HG03103 (cell line): Measurements from ENCODE around the gene RTKN.
"Not testable (repeated sequence)": the region's sequence is repeated elsewhere in the genome, so short reads cannot be mapped to it uniquely, and the experiment has no call there.

Experiments
- ATAC-seq: cut with Tn5 transposase; IDR thresholded peaks from one replicate; pipeline ENCODE4 v1.9.1; 2021; ENCODE audit warnings: low read depth; ENCODE audit not compliant: unreplicated experiment

Gene RTKN, protein sequence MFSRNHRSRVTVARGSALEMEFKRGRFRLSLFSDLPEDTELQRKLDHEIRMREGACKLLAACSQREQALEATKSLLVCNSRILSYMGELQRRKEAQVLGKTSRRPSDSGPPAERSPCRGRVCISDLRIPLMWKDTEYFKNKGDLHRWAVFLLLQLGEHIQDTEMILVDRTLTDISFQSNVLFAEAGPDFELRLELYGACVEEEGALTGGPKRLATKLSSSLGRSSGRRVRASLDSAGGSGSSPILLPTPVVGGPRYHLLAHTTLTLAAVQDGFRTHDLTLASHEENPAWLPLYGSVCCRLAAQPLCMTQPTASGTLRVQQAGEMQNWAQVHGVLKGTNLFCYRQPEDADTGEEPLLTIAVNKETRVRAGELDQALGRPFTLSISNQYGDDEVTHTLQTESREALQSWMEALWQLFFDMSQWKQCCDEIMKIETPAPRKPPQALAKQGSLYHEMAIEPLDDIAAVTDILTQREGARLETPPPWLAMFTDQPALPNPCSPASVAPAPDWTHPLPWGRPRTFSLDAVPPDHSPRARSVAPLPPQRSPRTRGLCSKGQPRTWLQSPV

DNA sequence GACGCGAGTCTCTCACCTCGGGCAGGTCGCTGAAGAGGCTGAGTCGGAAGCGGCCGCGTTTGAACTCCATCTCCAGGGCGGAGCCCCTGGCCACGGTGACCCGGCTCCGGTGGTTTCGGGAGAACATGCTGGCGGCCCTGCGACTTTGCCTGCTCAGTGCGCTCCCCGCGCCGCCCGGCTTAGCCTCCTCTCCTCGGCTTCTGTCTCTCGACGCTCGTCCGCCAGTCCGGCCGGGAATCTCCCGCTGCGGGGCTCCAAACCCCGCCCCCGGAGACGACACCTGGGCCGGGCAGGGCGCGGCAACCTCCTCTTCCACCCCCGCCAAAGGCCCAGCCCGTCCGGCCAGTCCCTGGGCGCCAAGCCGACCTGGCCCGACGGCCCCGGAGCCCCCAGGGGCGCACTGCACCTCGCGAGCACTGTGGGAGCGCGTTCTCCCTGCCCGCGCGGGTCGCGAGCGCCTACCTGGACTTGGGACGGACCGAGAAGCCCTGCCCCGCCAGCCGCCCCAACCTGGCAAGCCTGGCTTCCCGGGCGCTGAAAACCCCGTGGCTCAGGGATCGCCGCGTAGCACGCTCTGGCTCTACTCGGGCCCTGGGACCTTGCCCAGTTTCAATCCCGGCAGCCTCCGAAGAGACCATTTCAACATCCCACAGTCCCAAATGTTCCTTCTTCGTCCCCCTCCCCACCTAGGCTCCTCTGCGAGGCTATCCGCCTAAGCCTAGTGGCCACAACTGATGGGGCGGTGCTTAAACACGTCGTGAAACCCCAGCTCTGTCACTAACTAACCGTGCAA, at the start of gene RTKN:
RTKN (minus strand) TSS at position 248 of the 793 bp plus-strand sequence; CDS start at position 127, 121 bp downstream.
- ATAC-seq = no peak

DNA sequence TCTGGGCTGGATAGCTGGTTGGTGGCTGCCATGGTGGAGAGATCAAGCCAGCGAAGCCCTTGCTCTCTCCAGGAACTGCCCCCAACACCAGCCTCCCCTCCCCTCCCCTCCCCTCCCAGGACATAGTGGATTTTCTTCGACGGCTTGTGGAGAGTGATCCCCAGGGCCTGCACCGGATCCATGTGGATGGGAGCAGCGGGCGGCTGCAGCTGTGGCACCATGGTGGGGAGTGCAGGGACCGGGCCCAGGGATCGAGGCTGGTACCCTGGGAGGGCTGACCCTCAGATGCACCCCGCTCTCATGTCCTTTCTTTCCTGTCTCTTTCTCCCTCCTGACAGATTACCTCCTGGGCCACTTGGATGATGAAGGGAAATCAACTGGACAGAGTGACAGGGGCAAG, 48.2 kb upstream of the RTKN start:
- no peak for ATAC-seq

- ATAC-seq = no peak
These were observed 47.1 kb upstream of the RTKN start for GRCh38 chr2:74488643-74489481.

DNA sequence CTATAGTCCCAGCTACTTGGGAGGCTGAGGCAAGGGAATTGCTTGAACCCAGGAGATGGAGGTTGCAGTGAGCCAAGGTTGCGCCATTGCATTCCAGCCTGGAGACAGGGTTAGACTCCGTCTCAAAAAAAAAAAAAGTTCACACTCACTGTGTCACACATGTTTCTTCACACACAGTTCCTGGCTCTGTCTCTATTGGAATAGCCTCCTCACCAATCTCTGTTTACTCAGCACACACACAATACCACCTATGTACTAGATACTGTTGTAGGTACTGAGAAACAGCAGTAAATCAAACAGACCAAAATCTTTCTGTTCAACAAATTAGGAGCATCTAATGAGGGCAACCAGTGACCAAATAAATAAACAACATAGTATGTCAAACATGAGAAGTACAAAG, 44.4 kb upstream of the RTKN start:
- no peak for ATAC-seq

DNA sequence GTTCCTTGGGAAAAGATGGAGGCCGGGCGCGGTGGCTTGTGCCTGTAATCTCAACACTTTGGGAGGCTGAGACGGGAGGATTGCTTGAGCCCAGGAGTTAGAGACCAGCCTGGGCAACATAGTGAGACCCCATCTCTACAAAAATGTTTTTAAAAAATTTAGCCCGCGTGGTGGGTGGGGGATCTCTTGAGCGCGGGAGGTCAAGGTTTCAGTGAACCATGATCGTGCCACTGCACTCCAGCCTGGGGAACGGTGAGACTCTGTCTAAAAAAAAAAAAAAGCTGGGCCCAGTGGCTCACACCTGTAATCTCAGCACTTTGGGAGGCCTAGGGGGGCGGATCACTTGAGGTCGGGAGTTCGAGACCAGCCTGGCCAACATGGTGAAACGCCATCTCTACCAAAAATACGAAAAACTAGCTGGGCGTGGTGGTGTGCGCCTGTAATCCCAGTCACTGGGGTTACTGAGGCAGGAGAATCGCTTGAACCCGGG, 42.0 kb upstream of the RTKN start:
- not testable (repeated sequence) for ATAC-seq

GRCh38 chr2:74482801-74483674, 41.3 kb upstream of the RTKN start, which contains the start of the genes CCDC142 and TTC31:
Gene CCDC142, minus strand, starts transcription at chr2:74482998. Its CDS starts 161 bp downstream, at chr2:74482837.
Gene TTC31, plus strand, starts transcription at chr2:74483081. Its CDS starts 15 bp downstream, at chr2:74483096.
- peak; percentile 77 for ATAC-seq

GRCh38 chr2:74481961-74482800, 40.4 kb upstream of the RTKN start:
- peak; percentile 36 for ATAC-seq

GRCh38 chr2:74481431-74481830, 39.7 kb upstream of the RTKN start:
- no peak for ATAC-seq

DNA sequence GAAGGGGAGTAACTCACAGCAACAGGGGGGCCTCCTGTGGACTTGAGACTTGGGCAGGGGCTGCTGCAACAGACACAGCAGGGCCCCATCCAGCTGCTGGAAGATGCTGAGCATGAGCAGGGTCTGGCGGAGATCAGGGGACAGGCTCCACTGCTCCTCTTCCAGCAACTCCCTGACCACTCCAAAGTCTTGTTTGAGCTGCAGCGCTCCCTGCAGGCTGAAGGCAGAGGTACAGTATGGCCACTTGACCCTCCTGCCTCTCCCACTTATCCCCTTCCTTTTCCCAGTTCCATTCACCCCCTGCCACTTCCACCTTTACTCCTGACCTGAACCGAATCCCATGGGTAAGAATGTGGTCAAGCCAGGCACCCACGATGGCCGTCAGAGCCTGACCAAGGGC, 33.2 kb upstream of the RTKN start:
- ATAC-seq = no peak

- no peak for ATAC-seq
These were observed 32.7 kb upstream of the RTKN start for GRCh38 chr2:74474481-74474880.

DNA sequence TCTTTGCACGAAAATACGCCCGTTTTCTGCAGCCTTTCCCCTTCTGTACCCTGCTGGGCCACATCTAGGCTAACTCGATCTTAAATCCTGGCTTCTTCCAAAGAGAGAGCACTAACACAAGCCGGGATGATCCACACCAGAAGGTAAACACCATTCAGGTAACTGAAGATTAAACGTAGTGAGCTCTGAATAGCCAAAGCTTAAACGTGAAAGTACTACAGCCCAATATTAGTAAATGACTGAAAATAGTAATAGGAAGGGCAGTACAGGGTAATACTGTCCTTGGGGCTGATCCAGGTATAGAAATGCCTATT, 31.2 kb upstream of the RTKN start:
- no peak for ATAC-seq

- peak; percentile 83 for ATAC-seq
These were observed 30.6 kb upstream of the RTKN start, which contains the start of gene MRPL53 for GRCh38 chr2:74472086-74472944. Gene MRPL53, minus strand, starts transcription at chr2:74472680. Its CDS starts 20 bp downstream, at chr2:74472660.

GRCh38 chr2:74471332-74472065, 29.8 kb upstream of the RTKN start:
- ATAC-seq = no peak

DNA sequence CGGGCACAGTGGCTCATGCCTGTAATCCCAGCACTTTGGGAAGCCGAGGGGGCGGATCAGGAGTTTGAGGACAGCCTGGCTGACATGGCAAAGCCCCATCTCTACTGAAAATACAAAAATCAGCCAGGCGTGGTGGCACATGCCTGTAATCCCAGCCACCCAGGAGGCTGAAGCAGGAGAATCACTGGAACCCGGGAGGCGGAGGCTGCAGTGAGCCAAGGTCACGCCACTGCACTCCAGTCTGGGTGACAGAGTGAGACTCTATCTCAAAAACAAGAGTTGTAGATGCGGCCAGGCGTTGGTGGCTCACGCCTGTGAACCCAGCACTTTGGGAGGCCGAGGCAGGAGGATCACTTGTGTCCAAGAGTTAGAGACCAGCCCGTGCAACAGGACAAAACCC, 29.0 kb upstream of the RTKN start:
- not testable (repeated sequence) for ATAC-seq

DNA sequence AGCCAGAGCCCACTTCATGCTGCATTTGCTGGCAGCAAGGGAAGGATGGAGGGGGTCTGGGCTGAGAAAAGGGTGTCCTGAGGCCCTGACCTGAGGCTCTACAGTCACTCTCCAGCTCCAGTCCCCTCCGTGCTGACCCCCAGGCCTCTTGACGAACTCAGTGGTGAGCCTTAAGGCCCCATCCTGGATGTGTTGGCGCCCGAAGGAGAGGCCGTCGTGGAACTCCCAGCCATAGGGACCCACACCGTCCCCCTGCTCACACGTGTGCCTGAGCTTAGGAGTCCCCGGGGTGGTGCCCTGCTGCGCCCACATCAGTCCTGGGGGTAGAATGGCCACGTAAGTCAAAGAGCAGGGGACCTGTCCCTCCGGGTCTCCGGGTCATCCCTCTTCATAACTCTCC, 22.7 kb upstream of the RTKN start:
- ATAC-seq = no peak

DNA sequence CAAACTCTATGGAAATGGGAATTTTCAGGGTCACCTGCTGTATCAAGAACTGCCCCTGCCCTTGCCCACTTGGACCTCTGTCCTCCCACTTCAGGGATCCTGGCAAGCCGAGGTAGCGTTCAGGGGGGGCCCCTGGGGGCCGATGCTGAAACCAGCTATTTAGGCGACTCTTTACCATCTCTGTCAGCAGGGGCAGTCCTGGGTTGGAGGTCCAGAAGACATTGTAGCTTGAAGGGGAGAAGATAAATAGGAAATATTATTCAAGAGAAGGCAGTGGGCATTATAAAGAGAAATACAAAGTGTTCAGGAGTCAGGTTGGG, 21.0 kb upstream of the RTKN start:
- no peak for ATAC-seq
